GM23248 (cell line): Measurements from ENCODE around the gene CTIF. TPM values are rescaled to one million over a fixed set of nuclear protein-coding genes. Genes with fewer than 3 reads are reported as not detected.

Experiments used
- DNase-seq: peaks from one replicate; pipeline ENCODE4 v3.0.0-alpha.2; 2015
- H2AFZ ChIP-seq: fragments of 200-600 bp; sonication (generic); 2 replicates; pipeline ENCODE4 v1.6.1; 2016; ENCODE audit warnings: antibody characterized with exemption
- H3F3A ChIP-seq: fragments of 200-600 bp; sonication (generic); 2 replicates; pipeline ENCODE4 v1.6.1; 2016; ENCODE audit warnings: mild to moderate bottlenecking, antibody characterized with exemption, mixed run types; ENCODE audit not compliant: insufficient read depth
- H3K27ac ChIP-seq: fragments of 200-600 bp; sonication (generic); 2 replicates; pipeline ENCODE4 v1.5.1; 2016; ENCODE audit warnings: mild to moderate bottlenecking
- H3K27me3 ChIP-seq: fragments of 200-600 bp; sonication (generic); replicated peaks from 2 replicates; pipeline ENCODE4 v1.6.1; 2016; ENCODE audit warnings: mild to moderate bottlenecking; ENCODE audit not compliant: insufficient read depth
- H3K36me3 ChIP-seq: fragments of 200-600 bp; sonication (generic); 2 replicates; pipeline ENCODE4 v1.6.1; 2016; ENCODE audit warnings: low read depth, mild to moderate bottlenecking
- H3K4me1 ChIP-seq: fragments of 200-600 bp; sonication (generic); 2 replicates; pipeline ENCODE4 v1.6.1; 2016; ENCODE audit warnings: mild to moderate bottlenecking; ENCODE audit not compliant: insufficient read depth
- H3K4me2 ChIP-seq: fragments of 200-600 bp; sonication (generic); one replicate; pipeline ENCODE4 v1.6.1; 2016; ENCODE audit warnings: mild to moderate bottlenecking; ENCODE audit not compliant: unreplicated experiment
- H3K4me3 ChIP-seq: fragments of 200-600 bp; sonication (generic); 2 replicates; pipeline ENCODE4 v1.5.1; 2016; ENCODE audit warnings: mild to moderate bottlenecking
- H3K79me2 ChIP-seq: fragments of 200-600 bp; sonication (generic); 2 replicates; pipeline ENCODE4 v1.6.1; 2016; ENCODE audit warnings: mild to moderate bottlenecking; ENCODE audit not compliant: insufficient read depth
- H3K9ac ChIP-seq: fragments of 200-600 bp; sonication (generic); 2 replicates; pipeline ENCODE4 v1.6.1; 2016; ENCODE audit warnings: mild to moderate bottlenecking
- H3K9me2 ChIP-seq: fragments of 200-600 bp; sonication (generic); 2 replicates; pipeline ENCODE4 v1.6.1; 2016; ENCODE audit warnings: mixed run types, mild to moderate bottlenecking, moderate library complexity; ENCODE audit not compliant: insufficient read depth
- H3K9me3 ChIP-seq: fragments of 200-600 bp; sonication (generic); one replicate; pipeline ENCODE4 v1.6.1; 2017; ENCODE audit warnings: low read depth
- H4K20me1 ChIP-seq: fragments of 200-600 bp; sonication (generic); 2 replicates; pipeline ENCODE4 v1.6.0; 2016; ENCODE audit not compliant: insufficient read depth
- EZH2 ChIP-seq: fragments of 200-600 bp; sonication (generic); IDR thresholded peaks from 2 replicates; pipeline ENCODE4 v1.6.1; 2018; ENCODE audit warnings: antibody characterized with exemption, mild to moderate bottlenecking; ENCODE audit not compliant: insufficient read depth, poor library complexity, severe bottlenecking
- EZH2phosphoT487 ChIP-seq: fragments of 200-600 bp; sonication (generic); IDR thresholded peaks from 2 replicates; pipeline ENCODE4 v1.6.1; 2018; ENCODE audit warnings: antibody characterized with exemption, moderate library complexity, mild to moderate bottlenecking, low read depth; ENCODE audit not compliant: insufficient read depth
- WGBS, 2 experiments: methylation state at CpG; one replicate each; pipeline ENCODE4 v1.1.6; 2015 to 2017; ENCODE audit warnings: low lambda C conversion rate in 2 of 2, low coverage in 1 of 2; ENCODE audit errors: missing lambda C conversion rate in 2 of 2; 5-methylcytosine and 5-hydroxymethylcytosine counted together
- in situ Hi-C: fragments of 300-500 bp; cut with MboI; formaldehyde crosslinking; loops from 2 replicates; pipeline ENCODE4 v1.15.0; 2020
- polyA plus RNA-seq: library from polyadenylated mRNA; unstranded; fragments of >200 nt; fragmentation: Nextera tagmentation; extraction: Ambion mirVana; gene quantifications from 2 replicates; pipeline ENCODE4 v1.2.1, GENCODE V29; 2016
- total RNA-seq: library from RNA; depleted of rRNA; stranded (reverse); fragments of >200 nt; shearing (Covaris generic); gene quantifications from 2 replicates; pipeline ENCODE4 v1.2.3, GENCODE V29; 2014

Gene CTIF
- total and polyA plus RNA-seq, 2 experiments from 2014 or later: 21.5 to 46.8 TPM

DNA sequence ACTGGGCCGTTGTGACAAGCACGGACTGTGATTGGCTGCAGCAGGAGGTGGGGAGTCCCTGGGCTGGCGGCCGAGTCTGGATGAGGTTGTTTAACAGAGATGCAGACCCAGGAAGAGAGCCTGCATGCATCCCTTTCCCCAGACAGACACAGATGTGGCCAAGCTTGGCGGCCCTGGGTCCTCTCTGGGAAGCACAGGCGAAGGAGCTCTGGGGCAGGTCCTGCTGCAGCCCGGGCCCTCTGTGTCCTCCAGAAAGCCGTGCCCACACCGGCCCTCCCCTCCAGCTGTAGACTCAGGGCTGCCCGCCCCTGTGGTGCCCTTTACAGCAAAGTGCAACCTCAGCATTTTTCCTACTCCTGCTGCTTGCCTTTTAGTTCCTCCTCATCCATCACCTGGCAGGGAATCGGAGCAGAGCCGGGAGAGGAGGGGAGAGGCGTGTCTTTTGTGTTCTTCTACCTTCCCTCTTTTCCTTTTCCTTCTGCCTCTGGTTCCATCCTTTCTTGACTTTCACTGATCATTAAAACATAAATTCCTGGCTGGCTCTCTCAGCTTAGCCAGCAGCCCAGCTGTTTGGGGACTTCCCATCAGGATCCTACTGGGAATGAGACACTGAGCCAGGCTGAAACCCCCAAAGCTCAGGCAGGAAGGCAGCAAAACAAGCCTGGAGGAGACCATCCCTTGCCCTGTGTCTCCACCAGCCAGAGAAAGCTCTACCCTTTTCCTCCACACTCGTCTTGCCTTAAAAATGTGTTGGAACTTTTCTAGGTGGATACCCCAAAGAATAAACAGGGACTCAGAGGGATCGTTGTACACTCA, 75.0 kb downstream of the CTIF start:
- Histone ChIP-seq H4K20me1 (peaks cover 10% of the 10 kb centered on the region; the same call in 1 of the 2 replicates), H3K4me3 (no peak overlapping the region), H3F3A (no peaks in the 10 kb centered on the region), H3K27me3 (no peaks in the 10 kb centered on the region), H3K36me3 (no peaks in the 10 kb centered on the region), H3K79me2 (peaks cover 100% of the 10 kb centered on the region), H3K9me2 (no peaks in the 10 kb centered on the region), H3K9ac (no peak overlapping the region), H3K4me1 (peaks cover 12% of the 10 kb centered on the region), H3K27ac (no peak overlapping the region), H2AFZ (no peak overlapping the region), H3K4me2 (no peak overlapping the region), H3K9me3 (no peaks in the 10 kb centered on the region)
- TF ChIP-seq EZH2 (no peak), EZH2phosphoT487 (no peak)
- in situ Hi-C loops: no loop called here
- 52 to 61% methylated on average over 15 of the region's 15 CpGs for whole genome bisulfite sequencing, 2 experiments
- DNase-seq: no peak

DNA sequence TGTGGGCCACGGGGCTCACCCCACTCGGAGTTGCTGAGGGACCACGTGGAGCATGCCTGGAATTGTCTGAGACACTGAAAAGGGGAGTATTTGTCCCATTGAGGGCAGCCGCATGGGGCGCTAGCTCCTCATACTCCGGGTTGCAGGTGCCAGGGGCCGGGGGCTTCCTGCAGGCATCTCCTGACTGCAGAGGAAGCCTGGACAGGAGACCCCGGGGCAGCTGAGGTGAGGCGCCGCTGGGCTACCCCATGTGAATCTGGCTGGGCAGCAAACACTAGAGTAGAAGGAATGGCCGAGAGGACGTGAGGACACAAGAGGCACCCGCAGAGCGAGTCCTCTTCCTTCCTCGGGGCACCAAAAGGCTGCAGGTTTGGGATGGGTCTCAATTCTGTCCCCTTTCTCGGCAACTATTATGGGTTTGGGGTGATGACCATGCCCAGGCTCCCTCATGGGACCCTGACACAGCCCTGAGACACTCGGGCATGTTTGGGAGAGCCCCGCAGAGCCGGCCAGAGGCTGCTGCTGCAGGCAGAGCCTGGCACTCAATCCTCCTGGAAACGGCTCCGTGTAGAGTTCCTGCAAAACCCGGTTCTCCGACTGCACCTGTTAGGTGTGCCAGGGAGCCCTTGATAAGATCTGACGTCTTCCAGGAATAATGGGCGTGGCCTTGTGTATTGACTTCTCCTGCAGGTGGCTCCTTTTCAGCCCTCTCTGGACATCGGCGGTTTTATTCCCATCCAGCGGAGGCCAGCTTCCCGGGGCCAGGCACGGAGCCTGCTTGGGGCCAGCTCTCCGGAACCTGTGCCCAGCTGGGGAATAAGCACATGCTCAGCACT, 77.0 kb downstream of the CTIF start:
- no peak overlapping the region for H2AFZ ChIP-seq
- in situ Hi-C loops: no loop called here
- H3K4me2 ChIP-seq: no peak overlapping the region
- H3K9ac ChIP-seq: no peak overlapping the region
- TF ChIP-seq EZH2phosphoT487 (no peak), EZH2 (no peak)
- H3K27me3 ChIP-seq: no peaks in the 10 kb centered on the region
- H3K9me2 ChIP-seq: no peaks in the 10 kb centered on the region
- H3K4me3 ChIP-seq: no peak overlapping the region
- H3K9me3 ChIP-seq: no peaks in the 10 kb centered on the region
- H3K79me2 ChIP-seq: peaks cover 100% of the 10 kb centered on the region
- WGBS, 2 experiments: 81 to 83% methylated on average over 30 to 31 of the region's 31 CpGs
- DNase-seq: no peak
- H3F3A ChIP-seq: no peaks in the 10 kb centered on the region
- H4K20me1 ChIP-seq: peaks cover 10% of the 10 kb centered on the region; the same call in 1 of the 2 replicates
- H3K36me3 ChIP-seq: peaks cover 8% of the 10 kb centered on the region; the same call in 1 of the 2 replicates
- H3K4me1 ChIP-seq: peaks cover 6% of the 10 kb centered on the region
- H3K27ac ChIP-seq: no peak overlapping the region

DNA sequence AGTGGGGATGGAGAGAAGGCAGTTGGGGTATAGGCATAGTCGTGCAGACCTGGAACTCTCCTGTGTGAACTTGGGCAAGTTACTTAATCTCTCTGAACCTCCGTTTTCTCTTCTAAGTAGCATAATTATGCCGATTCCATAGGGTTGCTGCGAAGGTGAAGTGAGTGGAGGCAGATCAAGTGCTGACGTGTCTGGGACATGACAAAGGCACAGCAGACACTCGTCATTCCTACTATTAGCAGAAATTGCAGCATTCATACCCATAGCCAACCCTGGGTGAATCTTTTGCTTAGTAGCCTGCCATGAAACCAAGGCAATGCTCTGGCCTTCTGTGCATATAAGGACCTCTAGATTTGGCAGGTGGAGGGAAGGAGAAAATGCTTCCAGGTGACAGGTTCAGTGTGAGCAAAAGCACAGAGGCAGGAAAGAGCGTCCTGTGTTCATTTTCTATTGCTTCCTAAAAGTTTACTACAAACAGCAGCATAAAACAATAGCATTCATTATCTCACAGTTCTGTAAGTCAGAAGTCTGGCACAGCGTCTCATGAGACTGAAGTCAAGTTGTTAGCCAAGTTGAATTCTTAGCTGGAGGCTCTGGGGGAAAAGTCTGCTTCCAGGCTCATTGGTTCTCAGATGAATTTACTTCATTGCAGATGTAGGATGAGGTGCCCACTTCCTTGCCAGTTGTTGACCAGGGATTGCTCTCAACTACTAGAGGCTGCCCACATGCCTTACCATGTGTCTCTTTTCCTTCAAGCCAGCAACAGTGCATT, 77.8 kb downstream of the CTIF start:
- in situ Hi-C loops: no loop called here
- Histone ChIP-seq H3K27ac (peak overlapping the region; percentile 39; the same call in 1 of the 2 replicates), H3K4me3 (no peak overlapping the region), H3K27me3 (no peaks in the 10 kb centered on the region), H3K9me3 (no peaks in the 10 kb centered on the region), H3K79me2 (peaks cover 98% of the 10 kb centered on the region), H4K20me1 (peaks cover 2% of the 10 kb centered on the region; the same call in 1 of the 2 replicates), H3F3A (peaks cover 3% of the 10 kb centered on the region), H3K4me1 (peaks cover 11% of the 10 kb centered on the region), H3K9me2 (no peaks in the 10 kb centered on the region), H3K36me3 (peaks cover 8% of the 10 kb centered on the region; the same call in 1 of the 2 replicates), H2AFZ (no peak overlapping the region), H3K4me2 (no peak overlapping the region), H3K9ac (no peak overlapping the region)
- 69 to 72% methylated on average over 8 of the region's 8 CpGs for WGBS, 2 experiments
- peak; percentile 58 for DNase-seq
- TF ChIP-seq EZH2phosphoT487 (no peak), EZH2 (no peak)
